HG02981 (cell line): ENCODE results near the gene SPP2.

Source experiments
- ATAC-seq: cut with Tn5 transposase; IDR thresholded peaks from one replicate; pipeline ENCODE4 v1.9.1; 2021; ENCODE audit warnings: mild to moderate bottlenecking, moderate library complexity; ENCODE audit not compliant: unreplicated experiment

Gene SPP2

DNA sequence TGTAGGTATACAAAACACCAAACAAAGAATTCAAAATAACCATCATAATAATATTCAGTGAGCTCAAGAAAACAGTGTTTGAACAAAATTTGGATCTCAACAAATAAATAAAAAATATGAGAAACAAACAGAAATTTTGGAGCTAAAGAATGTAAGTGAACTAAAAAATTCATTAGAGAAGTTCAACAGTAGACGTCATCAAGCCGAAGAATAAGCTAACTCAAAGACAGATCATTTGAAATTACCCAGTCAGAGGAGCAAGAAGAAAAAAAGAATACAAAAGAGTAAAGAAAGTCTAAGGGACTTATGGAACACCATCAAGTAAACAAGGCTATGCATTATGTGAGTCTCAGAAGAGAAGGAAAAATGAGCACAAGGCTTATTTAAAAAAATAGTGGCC, 16.6 kb upstream of the SPP2 start:
- no peak for ATAC-seq

DNA sequence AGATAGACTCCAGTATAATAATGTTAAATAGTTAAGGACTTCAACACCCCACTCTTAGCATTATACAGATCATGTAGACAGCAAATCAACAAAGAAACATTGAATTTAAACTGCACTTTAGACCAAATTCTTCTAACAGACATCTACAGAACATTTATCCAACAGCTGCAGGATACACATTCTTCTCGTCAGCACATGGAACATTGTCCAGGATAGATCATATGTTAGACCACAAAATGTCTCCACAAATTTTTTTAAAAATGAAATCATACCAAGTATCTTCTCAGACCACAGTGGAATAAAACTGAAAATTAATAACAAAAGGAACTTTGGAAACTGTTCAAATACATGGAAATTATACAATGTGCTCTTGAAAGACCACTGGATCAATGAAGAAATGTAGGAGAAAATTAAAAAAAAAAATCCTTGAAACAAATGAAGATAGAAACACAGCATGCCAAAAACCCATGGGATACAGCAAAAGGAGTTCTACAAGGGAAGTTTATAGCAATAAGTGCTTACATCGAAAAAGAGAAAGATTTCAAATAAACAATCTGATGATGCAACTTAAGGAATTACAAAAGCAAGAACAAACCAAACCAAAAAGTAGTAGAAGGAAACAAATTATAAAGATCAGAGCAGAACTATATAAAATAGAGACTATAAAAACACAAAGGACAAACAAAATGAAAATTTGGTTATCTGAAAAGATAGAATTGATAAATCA, 12.3 kb upstream of the SPP2 start:
- ATAC-seq = no peak

DNA sequence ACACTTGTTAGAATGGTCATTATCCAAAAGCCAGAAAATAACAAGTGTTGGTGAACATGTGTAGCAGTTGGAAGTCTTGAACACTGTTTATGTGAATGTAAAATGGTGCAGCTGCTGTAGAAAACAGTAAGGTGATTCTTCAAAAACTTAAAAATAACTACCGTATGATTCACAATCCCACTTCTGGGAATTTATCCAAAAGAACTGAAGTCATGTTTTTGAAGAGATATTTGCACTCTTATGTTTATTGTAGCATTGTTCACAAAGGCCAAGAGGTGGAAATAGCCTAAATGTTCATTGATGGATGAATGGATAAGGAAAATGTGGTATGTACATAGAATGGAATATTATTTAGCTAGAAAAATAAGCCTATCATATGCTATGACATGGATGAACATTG, 6.3 kb upstream of the SPP2 start:
- ATAC-seq = no peak

DNA sequence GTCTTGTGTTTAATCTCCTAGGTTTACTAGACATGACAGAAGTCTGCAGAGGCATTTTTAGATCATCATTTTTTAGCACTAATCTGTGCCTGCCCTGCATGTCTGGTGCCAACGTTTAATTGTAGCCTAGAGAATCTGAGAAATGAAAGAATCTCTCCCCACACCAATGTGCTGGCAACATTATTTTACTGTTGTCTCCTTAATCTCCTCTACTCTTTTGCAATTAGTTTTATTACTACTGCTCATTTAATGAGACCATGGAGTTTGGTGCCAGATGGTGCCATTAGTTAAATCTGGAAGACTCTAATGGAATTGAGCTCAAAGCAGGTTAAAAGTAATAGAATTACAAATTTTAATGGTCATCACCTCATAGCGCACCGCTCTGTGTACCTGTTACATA, 4.0 kb upstream of the SPP2 start:
- ATAC-seq = no peak

DNA sequence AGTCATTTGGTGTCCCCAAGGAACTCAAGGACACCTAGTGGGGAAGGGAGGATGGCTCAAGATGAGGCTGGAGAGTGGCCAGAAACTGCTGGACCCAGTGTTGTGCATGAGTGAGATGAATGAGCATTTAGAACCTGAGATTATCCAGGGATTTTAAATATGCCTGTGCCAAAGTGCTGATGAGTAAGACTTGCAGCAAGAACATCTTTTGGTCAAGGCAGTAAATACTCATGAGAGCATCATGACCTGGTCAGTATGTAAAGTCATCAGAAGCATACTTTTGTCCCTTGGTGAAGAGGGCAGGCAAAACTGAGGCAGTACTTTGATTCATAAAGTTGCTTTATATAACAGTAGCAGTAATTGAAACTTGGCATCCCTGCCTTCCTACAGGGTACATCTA, 3.1 kb upstream of the SPP2 start:
- ATAC-seq = no peak

DNA sequence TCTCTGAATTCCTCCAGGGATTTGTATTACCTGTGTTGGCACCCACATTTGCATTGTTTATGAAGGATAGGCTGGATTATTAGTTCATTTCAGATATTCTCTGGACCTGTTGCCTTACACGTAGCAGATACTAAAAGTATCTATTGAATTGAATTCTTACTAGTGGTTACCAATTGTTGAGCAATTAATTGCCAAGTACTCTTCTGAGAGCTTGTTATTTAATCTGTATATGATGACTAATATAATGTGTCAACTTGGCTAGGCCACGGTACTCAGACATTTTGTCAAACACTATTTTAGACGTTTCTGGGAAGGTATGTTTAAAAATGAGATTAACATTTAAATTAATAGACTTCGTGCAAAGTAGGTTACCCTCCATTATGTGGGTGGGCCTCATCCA, 2.5 kb upstream of the SPP2 start:
- ATAC-seq = no peak

DNA sequence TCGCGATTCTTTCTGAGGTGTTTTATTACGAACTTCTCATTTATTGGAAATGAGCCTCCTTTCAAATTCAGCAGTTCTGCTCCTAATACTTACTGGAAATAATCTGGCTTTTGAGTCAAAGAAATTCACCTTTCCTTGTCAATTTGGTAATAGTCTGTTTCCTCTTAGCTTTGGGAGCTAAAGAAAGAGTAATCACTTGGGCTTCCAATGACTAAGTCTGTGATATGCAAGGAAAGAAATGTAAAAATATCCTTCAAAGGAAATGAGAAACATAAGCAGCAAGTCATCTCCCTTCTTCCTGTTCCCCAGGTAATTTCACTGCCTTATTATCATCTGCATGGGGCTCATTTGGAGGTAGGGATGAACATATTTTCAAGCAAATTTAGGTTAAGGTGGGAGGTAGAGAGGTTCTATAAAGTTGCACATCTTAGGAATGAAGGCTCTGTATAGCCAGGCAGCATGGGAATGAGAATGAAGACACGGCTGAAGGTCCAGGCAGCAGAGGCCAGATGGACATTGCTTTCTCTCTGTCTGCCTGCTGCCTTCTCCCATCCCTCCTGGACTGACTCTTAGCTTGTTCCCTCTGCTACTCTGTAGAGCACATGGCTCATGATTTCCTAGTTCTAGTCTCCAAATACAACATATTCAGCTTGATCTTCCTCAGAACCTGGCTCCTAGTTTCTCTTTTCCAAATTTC, 1.0 kb downstream of the SPP2 start:
- ATAC-seq = no peak

DNA sequence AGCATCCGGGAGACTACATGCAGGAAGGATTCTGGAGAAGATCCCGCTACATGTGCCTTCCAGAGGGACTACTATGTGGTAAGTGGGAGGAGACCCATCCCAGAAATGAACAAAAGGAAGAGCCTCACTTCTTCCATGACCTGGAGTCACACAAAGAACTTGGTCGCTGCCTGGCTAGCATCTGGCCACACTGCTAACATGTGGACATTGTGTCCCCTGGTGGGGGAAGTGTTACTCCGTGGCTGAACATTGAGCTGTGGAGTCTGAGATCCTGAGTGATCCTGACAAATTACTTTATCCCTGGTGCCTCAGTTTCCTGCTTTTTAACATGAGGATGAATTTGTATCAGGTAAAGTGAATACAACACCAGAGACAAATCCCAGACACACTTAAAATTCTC, 8.4 kb downstream of the SPP2 start:
- no peak for ATAC-seq

DNA sequence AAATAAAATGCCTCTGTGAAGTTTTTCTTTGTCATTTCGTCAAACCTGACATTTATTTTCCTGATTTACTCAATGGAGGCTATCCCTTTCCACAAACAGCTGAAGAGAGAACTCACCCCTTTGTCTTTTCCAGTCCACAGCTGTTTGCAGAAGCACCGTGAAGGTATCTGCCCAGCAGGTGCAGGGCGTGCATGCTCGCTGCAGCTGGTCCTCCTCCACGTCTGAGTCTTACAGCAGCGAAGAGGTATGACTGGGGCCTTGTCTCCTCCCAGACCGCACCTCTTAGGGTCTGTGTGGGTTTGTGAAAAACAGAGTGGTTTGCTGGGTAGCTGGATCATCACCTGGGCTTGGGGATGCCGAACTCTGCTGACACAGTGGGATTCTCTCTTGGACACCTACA, 9.7 kb downstream of the SPP2 start:
- ATAC-seq = no peak

DNA sequence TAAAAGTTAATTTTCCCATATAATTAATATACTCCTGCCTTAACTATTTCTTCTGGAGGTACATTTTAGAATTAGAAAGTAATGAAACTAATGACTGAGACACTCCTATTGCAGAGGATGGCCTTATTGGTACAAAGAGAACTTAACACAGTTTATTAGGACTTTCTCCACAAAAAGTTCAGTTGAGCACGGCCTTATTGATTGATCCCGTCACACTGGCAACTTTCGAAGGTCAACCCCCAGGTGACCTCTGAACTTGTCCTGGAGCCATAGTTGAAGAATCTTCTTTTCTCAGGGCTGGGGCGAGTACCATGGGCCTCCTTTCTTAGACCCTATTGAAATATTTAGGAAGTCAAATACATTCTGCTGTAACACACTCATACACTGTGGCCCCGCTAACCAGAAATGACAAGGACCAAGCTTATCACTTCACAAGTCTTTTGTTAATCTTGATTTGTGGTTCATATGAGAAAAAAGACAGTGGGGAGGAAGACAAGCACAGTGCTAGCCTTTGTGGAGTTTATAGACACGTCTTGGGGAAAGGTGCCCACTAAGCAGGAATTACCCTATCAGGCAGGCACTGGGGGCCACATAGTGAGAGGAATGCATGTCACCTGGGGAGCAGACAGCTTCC, 11.2 kb downstream of the SPP2 start:
- no peak for ATAC-seq

DNA sequence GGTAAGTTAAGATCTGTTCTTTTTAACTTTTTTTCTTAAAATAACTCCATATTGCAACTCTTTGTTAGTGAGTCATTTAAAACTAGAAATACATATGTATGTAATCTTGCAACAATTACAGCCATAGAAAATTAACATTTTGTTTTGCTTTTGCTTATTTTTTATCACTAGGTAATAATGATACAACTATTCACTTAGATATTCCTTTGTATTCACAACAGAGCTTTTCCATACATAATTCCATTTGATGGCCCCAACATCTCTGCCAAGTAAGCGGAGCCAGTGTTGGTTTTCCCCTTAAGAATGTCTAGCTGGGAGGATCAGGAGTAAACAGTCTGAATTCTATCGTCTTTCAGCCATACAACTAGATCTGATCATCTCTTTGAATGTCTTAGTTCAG, 16.1 kb downstream of the SPP2 start:
- ATAC-seq = no peak

DNA sequence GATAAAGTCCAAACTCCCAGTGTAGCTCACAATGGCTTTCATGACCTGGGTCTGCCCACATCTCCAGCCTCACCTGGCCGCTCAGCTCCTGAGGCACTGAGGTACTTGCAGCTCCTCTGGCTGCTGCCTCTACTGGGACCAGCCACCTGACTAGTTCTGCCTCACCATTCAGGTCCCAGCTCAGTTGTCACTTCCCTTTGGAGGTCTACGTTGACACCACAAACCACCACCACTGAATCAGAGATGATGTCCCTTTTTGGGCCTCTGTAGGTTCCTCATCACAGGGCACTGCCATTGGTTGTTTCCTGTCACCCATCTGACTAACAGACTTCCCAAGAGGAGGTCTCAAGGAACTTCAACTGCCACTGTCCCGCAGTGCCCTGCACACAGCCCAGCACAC, 21.2 kb downstream of the SPP2 start:
- ATAC-seq = no peak

DNA sequence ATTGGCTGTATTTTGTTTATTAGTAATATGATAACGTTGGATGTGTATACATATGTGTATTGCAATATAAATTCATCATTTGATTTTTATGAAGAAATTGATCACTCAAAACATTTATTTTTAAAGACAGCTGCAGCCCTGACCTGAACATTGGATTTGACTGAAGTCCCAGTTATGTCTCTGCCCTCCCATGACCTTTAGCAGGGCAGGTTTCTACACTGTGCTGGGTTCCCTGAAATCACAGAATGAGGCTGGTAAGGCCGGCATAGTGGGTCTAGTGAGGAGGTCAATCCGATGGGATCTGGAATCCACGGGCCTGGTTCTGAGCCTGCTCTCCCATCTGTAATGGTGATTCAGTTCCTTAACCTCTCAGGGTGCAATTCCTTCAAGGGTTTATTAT, 22.0 kb downstream of the SPP2 start:
- ATAC-seq = no peak

DNA sequence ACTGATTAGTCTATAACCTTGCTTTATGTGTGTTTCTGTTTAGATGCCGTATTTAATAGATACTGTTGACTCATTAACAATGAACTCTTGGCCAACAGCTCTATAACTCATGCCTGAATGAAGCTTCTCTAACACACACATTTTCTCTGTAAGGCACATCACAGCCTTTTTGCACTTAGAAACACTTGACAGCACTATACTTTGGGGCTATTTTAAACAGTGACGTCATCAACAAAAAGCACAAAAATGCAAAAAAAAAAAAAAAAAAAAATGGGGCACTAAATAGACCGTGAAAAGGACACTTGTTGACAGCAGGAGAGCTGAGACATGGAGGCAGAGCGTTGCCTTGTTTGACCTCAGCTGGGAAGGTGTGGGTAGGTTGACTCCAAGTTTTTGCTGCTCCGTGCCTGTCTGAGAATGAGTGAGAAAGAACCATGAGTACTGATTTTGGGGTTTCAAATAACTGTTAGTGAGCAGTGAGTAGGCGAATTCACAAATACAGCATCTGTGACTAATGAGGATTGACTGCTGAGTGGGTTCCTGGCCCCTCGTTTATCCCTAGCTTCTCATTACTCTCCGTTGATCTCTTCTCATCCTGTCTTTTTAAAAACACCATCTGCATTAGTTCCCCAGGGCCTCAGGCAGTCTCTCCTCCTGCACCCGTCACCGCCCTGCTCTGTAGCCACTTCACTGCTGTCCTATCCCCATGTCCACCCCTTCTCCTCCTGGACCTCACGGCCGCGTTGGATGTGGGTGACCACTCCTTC, 24.4 kb downstream of the SPP2 start:
- ATAC-seq = no peak

DNA sequence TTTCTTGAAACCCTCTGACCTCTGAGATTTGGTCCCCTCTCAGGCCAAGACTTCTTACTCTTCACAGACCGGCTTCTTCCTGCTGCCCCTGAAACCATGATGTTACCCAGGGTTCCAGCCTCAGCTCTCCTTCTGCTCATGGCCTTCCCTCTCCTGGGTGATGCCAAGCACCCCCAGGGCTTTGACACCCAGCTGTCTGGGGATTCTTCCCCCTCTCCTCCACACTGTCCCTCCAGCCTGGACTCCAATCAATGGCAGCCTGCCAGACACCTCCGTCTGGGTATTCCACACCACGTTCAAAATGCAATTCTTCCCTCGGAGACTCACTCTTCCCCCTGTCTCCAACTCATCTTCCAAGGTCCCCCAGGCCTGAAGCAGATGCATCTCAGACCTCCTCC, 25.0 kb downstream of the SPP2 start:
- no peak for ATAC-seq

DNA sequence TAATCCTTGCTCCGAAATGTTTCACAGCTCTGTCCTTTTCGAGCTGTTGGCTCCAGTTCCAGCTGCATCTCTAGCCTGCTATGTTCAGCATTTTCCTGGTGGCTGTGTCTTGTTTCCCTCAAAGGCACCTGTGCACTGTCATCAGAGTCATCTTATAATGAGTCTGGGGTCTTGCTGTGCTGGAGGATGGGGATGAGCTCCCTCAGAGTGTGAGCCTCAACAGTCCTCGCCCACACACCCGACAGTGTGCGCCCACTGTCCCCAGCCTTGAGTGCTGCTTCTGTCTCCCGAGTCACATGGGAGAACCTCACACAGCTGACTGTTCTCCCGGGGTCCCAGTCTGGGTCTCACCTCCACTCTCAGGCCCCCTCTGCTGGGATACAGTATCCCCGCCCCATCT, 25.4 kb downstream of the SPP2 start:
- ATAC-seq = no peak

DNA sequence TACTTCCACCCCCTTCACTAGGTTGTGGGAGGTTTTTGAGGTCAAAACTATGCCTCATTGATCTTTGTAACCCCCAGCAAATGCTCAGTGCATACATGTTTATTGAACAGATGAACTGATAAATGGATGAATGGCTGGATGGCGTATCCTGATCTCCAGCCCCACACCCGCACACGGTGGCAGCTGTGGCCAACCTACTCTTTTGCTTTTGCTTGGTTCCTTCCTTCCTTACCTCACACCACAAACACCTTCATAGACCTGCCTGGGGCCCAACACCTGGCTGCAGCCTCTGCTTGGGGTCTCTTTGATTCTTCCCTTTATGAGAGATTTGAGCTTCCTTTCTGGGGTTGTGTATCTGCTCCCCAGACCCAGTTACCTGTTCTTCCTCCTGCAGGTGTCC, 25.9 kb downstream of the SPP2 start:
- no peak for ATAC-seq

DNA sequence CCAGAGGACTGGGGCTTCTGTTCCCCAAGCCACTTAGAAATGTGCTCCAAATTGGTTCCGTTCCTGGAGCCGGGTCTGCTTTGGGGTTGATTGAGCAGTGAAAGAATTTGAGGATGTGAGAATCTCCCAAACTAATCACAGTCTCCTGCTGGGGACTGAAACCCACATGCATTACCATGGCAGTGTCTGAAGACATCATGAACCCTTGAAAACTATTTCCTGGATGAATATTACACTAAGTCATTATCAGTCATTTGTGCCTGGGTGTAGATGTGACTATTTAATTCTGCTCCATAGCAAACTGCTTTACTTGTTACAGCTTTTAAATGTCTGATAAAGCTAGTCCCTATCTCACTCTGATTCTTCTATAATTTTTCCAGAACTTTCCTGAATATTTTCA, 27.6 kb downstream of the SPP2 start:
- no peak for ATAC-seq

DNA sequence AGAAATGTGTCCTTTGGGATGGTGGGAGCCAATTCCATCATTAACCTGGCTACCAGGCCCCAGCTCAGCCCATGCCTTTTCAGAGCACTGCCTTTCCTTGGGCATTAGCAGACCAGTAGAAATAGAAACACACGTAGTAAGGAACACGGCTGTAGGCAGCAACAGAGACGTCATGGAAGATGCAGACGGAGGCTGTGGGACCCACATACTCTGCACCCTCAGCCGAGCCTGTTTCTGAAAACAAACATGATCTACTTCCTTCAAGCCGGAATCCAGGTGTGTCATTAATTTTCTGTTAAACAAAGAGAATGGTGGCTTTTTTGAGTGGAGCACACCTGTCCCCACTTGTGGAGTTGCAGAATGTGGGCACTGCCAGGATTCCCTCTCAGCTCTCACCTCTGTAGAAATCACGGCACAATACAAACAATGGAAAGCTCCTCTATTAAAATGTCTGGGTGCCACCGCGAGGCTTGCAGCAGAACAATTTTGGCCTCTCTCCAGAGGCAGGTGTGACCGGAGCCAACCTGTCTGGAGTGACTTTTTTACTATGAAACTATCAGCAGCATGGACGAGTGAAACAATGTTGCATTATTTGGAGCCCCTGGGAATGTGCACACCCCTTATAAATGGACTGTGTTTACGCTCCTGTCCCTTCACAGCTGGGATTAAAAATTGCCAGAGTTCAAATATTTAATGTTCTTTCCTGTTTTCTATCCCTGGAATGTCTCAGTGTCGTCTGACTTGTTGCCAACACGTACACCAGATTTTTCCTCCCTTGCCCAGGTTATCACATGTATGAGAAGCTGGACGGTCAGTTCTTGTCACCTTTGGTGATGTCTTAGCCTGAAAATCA, 31.7 kb downstream of the SPP2 start:
- no peak for ATAC-seq

DNA sequence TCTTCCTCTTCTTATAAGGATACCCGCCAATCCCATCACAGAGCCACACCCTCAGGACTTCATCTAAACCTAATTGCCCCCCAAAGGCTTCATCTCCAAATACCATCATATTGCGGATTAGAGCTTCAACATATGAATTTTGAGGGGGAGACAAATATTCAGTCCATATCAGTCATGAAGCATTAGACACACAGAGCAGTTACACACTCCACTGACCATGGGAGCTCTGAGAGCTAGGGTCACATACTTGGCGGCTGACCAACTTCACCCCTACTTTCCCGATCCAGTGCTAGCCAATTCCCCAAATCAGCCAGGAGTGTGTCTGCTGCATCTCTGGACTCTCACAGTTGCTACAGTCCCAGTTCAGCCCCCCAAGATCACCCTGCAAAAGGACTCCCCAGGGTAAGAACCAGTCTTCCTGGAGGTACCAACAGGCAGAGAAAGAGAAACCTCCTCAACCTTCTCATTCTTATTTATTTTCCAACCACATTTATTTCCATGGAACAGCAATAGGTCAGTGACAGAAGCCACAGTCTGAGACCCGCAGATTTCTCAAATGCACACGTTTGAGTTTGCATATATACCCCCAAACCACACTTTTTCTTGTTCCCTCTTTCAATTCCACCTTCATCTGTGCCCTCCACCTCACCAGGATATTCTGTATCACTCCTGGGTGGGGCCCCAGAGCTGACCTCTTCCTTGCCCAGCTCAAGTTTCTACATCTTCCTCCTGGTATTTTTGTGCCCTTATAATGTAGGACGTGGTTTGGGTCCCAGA, 33.3 kb downstream of the SPP2 start:
- no peak for ATAC-seq
